WI38 (cell line): Measurements from ENCODE around the gene SKI.

ENCODE experiments used
- H3K4me3 ChIP-seq: 2 replicates; pipeline ENCODE4 v1.5.1; 2011; ENCODE audit warnings: low read depth, mild to moderate bottlenecking, control low read depth, low read length
- CTCF ChIP-seq: IDR thresholded peaks from 2 replicates; pipeline ENCODE4 v1.5.1; 2012; ENCODE audit warnings: low read depth, mild to moderate bottlenecking, control low read depth, low read length

Gene SKI

DNA sequence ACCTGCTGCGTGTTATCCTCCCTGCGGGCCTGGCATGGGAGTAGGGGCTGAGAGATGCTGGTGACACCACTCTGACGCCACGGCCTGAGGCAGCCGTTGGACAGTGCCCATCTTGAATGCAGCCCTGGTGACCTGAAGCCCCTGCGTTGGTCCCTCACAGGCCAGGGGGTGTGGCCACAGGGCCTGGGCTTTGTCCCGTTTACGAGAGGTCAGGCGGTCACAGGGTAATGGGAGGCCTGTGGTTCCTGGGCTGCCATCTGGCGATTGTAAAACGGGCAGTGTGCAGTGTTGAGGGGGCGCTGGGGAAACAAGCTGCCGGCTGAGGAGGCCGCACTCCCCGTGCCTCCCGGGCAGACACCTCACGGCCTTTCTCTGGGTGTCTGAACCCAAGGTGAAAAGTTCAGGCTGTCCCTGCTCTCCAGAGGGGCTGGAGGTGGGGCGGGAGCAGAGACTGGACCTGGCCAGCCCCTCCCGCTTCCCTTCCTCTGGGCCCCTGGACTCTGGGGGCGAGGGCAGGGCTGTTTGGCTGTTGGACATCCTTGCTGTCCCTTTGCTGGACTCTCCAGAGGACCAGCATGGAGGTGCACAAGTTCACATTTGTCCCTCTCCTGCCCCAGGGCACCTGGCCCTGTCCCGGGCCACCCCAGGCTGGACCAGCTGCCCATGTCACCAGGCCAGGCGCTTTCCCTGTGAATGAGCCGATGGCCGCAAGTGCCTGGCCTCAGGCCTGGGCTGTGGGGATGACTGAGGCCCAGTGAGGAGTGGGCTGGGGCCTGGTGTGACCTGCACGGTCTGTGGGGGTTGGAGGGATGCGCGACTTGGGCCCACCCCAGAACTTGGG is 42.4 kb downstream of the SKI start:
- no peak overlapping the region for H3K4me3 ChIP-seq
- no peak for TF ChIP-seq CTCF

- no peak overlapping the region for H3K4me3 ChIP-seq
- TF ChIP-seq CTCF: no peak
These were observed 43.1 kb downstream of the SKI start for GRCh38 chr1:2271211-2271721.

DNA sequence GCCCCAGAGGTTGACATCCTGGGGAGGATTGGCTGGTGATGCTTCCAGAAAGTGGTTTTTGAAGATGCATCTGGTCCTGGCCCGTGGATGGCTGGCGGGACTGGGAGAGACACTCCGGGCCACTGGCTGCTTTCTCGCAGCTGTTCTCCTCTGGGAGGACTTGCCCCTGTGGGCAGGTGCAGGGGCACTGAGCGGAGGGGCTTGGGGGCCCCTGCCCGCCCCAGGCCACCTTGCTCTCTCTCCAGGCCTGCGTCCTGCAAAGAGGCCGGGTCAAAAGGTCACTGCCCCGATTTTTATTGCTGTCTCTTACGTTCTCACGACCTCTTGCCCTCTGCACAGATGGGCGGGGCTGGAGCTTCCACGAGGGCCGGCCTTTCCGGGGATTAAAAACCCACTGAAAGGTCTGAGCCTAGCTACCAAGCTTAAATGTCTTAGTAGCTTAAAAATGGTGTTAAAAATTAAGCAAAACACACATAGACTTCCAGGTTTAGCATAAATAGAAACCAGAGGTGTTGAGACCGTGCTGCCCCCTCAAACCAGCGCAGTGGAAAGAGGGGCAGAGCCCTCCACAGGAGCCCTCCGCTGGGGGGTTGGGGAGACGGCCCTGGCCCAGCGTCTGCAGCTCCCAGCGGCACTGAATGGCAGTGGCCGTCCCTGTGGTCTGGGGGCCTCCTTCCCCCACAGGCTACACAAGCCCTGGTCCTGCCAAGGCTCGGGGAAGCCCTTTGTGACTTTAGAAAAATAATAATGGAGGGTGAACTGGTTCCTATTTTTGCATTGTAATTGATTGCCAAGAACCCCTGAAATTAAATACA is 43.9 kb downstream of the SKI start:
- TF ChIP-seq CTCF: no peak
- H3K4me3 ChIP-seq: no peak overlapping the region

GRCh38 chr1:2272686-2273400 is 44.7 kb downstream of the SKI start:
- no peak overlapping the region for H3K4me3 ChIP-seq
- TF ChIP-seq CTCF: no peak

DNA sequence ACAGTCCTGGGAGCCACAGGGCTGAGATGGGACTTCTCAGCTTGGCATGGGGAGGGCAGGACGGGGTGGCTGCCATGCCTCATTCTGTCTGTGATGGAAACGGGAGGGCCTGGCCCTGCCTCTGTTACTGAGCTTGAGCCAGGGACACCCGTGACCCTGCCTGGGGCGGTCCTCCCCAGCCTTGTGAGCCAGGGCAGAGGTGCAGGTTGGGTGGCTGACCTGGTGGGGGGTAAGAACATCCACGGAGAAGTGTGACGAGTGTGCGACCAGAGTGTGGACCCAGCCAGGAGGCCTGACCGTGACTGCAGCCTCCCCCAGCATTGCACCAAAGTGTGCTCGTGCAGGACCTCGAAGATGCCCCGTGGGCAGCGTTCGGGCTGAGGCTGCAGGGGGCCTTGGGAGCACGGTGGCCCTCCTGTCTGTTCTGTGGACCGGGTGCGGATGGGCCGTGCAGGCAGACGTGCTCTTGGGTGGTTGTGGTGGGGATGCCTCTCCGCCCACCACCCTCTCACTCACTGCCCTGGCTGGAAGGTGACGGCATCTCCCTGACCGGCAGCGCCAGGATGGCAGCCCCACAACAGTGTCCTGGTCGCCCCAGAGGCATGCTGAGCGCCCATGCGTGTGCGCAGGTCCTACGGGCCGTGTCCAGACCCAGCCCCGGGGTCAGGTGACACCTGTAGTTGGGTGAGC is 45.4 kb downstream of the SKI start:
- TF ChIP-seq CTCF: no peak

GRCh38 chr1:2274231-2274928 is 46.3 kb downstream of the SKI start:
- TF ChIP-seq CTCF: no peak
- no peak overlapping the region for H3K4me3 ChIP-seq

More for the DNA sequence above, 45.4 kb downstream of the SKI start:
- no peak overlapping the region for H3K4me3 ChIP-seq
